HepG2 (cell line): ENCODE measurements around the gene HNRNPF. TPM values are rescaled to one million over a fixed set of nuclear protein-coding genes. Genes with fewer than 3 reads are reported as not detected.

Experiments used
- BHLHE40 ChIP-seq: IDR thresholded peaks from 2 replicates; pipeline ENCODE4 v1.6.1; 2011; ENCODE audit warnings: low read length, improper control_type of control experiment
- CC2D1A ChIP-seq: sonication (generic); formaldehyde crosslinking; IDR thresholded peaks from 2 replicates; pipeline ENCODE4 v1.8.1; 2023; ENCODE audit warnings: mild to moderate bottlenecking, missing genetic modification reagents
- EED ChIP-seq: sonication (generic); formaldehyde crosslinking; IDR thresholded peaks from 2 replicates; pipeline ENCODE4 v1.5.0; 2020; ENCODE audit warnings: mild to moderate bottlenecking, missing genetic modification reagents
- IRX3 ChIP-seq: sonication (generic); formaldehyde crosslinking; IDR thresholded peaks from 2 replicates; pipeline ENCODE4 v1.8.1; 2023; ENCODE audit warnings: mild to moderate bottlenecking, low read depth, missing genetic modification reagents, borderline replicate concordance
- KDM1A ChIP-seq: IDR thresholded peaks from 2 replicates; pipeline ENCODE4 v1.6.1; 2016; ENCODE audit warnings: missing compliant biosample characterization
- NFIC ChIP-seq: IDR thresholded peaks from 2 replicates; pipeline ENCODE4 v1.6.1; 2012; ENCODE audit warnings: mild to moderate bottlenecking, low read length, inconsistent platforms
- PHB2 ChIP-seq: fragments of 450-650 bp; IDR thresholded peaks from 2 replicates; pipeline ENCODE4 v1.6.1; 2018; ENCODE audit not compliant: partially characterized antibody
- SETDB1 ChIP-seq: sonication (generic); formaldehyde crosslinking; IDR thresholded peaks from 2 replicates; pipeline ENCODE4 v1.5.1; 2020; ENCODE audit warnings: missing genetic modification reagents, mild to moderate bottlenecking, borderline replicate concordance
- TBX2 ChIP-seq: sonication (generic); formaldehyde crosslinking; IDR thresholded peaks from 2 replicates; pipeline ENCODE4 v1.5.0; 2020; ENCODE audit warnings: missing genetic modification reagents, mild to moderate bottlenecking, borderline replicate concordance
- ZC3H4 ChIP-seq: sonication (generic); formaldehyde crosslinking; IDR thresholded peaks from 2 replicates; pipeline ENCODE4 v1.4.0; 2020; ENCODE audit warnings: missing genetic modification reagents, borderline replicate concordance
- ZNF333 ChIP-seq: sonication (generic); formaldehyde crosslinking; IDR thresholded peaks from 2 replicates; pipeline ENCODE4 v1.4.0; 2020; ENCODE audit warnings: mild to moderate bottlenecking, missing genetic modification reagents, borderline replicate concordance
- ZNF431 ChIP-seq: sonication (generic); formaldehyde crosslinking; IDR thresholded peaks from 2 replicates; pipeline ENCODE4 v1.9.0; 2022; ENCODE audit warnings: missing genetic modification reagents, low read depth, mild to moderate bottlenecking, borderline replicate concordance
- ZNF451 ChIP-seq: sonication (generic); formaldehyde crosslinking; IDR thresholded peaks from 2 replicates; pipeline ENCODE4 v1.5.0; 2020; ENCODE audit warnings: mild to moderate bottlenecking, missing genetic modification reagents
- ZNF619 ChIP-seq: sonication (generic); formaldehyde crosslinking; IDR thresholded peaks from 2 replicates; pipeline ENCODE4 v1.4.0; 2020; ENCODE audit warnings: mild to moderate bottlenecking, missing genetic modification reagents
- ZNF773 ChIP-seq: sonication (generic); formaldehyde crosslinking; IDR thresholded peaks from 2 replicates; pipeline ENCODE4 v1.4.0; 2020; ENCODE audit warnings: missing genetic modification reagents, borderline replicate concordance
- ZSCAN31 ChIP-seq: sonication (generic); formaldehyde crosslinking; IDR thresholded peaks from 2 replicates; pipeline ENCODE4 v1.5.0; 2020; ENCODE audit warnings: low read depth, mild to moderate bottlenecking, missing genetic modification reagents
- polyA plus RNA-seq, 8 experiments: library from polyadenylated mRNA; depleted of rRNA in 3 of 8; stranded (reverse) in 7 of 8; unstranded in 1 of 8; fragments of >200 nt; fragmentation: Illumina TruSeq in 4 of 8; extraction: Trizol in 4 of 8; gene quantifications; 2 replicates each; pipeline versions ENCODE4 v1.2.1 to v1.2.3, GENCODE V29; 2011 to 2016; ENCODE audit warnings: low read depth in 4 of 8, missing spikeins in 1 of 8, mixed read lengths in 1 of 8; ENCODE audit not compliant: insufficient read depth in 1 of 8
- total RNA-seq, 5 experiments: library from RNA; depleted of rRNA; stranded (reverse); fragments of >200 nt; fragmentation: Illumina TruSeq; extraction: Trizol; gene quantifications; 2 replicates each; pipeline ENCODE4 v1.2.3, GENCODE V29; 2016; ENCODE audit warnings: low read depth in 1 of 5
- TF ChIP-seq, protein P1 (sequence below): sonication (generic); formaldehyde crosslinking; IDR thresholded peaks from 2 replicates; pipeline ENCODE4 v1.4.0; 2020; ENCODE audit warnings: missing genetic modification reagents
- TF ChIP-seq, protein P2 (sequence below), 2 experiments: sonication (generic) in 1 of 2; formaldehyde crosslinking in 1 of 2; IDR thresholded peaks; 2 replicates each; pipeline versions ENCODE4 v1.4.0 to v1.6.1; 2018 to 2020; ENCODE audit warnings: missing genetic modification reagents in 2 of 2, borderline replicate concordance in 1 of 2, low read depth in 1 of 2, mild to moderate bottlenecking in 1 of 2, missing biosample characterization in 1 of 2
- TF ChIP-seq, protein P3 (sequence below), 2 experiments: sonication (generic) in 1 of 2; formaldehyde crosslinking in 1 of 2; IDR thresholded peaks; 2 replicates each; pipeline versions ENCODE4 v1.6.1 to v1.9.0; 2014 to 2022; ENCODE audit warnings: antibody characterized with exemption in 1 of 2, borderline replicate concordance in 1 of 2, inconsistent platforms in 1 of 2, low read depth in 1 of 2, missing genetic modification reagents in 1 of 2

The HNRNPF gene
- total and polyA plus RNA-seq, 2 of the 13 experiments (the other 11 are each of a cell fraction or from before 2014, with no cell fraction given): 166 to 308 TPM

DNA sequence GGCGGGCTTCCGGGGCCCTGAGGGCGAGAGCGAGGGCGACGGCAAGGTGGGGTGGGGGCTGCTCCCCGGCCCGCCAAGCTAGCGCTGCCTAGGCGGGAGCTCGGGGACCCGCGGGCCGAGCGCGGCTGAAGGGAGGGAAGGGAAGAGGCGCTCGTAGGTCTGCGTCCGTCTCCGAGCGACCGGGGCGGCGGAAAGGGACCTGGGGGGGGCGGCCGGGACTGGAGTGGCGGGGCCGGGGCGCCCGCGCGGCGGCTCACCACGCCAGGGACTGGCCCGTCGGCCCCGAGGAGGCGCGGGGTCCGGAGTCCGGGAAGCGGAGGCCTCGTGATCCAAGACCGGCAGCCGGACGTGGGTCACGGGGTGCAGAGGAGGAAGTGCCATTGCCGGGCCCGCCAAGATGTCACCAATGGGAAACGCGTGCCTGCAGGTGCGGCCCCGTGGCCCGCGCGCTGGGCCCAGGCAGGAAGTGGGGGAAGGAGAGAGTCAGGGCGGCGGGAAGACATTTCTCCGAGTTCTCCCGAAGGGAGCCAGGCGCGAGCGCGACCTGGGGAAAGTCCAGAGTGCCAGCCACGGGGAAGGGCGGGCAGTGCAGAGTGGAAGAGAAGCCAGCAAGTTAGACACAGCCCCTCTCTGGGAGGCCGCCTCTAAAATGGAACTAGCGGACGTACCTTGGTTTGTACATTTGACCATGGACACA lies 11.9 kb downstream of the HNRNPF start (continued):
- TF ChIP-seq ZNF619 (CRISPR knock-in tag) (0 out of 2 replicates have a peak, but pooled peaks have one; percentile 51), ZNF773 (CRISPR knock-in tag) (peak; percentile 85; the same call in 1 of the 2 replicates), PHB2 (no peak), EED (CRISPR knock-in tag) (peak; percentile 75; the same call in 1 of the 2 replicates), ZC3H4 (CRISPR knock-in tag) (peak; percentile 95; the same call in 1 of the 2 replicates), ZSCAN31 (CRISPR knock-in tag) (peak; percentile 87), NFIC (no peak; the same call in 1 of the 2 replicates), TBX2 (CRISPR knock-in tag) (peak; percentile 86), SETDB1 (CRISPR knock-in tag) (no peak), CC2D1A (CRISPR knock-in tag) (no peak), ZNF333 (CRISPR knock-in tag) (peak; percentile 44; the same call in 1 of the 2 replicates), ZNF451 (CRISPR knock-in tag) (0 out of 2 replicates have a peak, but pooled peaks have one; percentile 39), BHLHE40 (peak; percentile 84), ZNF431 (CRISPR knock-in tag) (peak; percentile 60; the same call in 1 of the 2 replicates), KDM1A (CRISPR knock-in tag) (no peak), IRX3 (CRISPR knock-in tag) (peak; percentile 81; the same call in 1 of the 2 replicates)
- TF ChIP-seq, protein P1, sequence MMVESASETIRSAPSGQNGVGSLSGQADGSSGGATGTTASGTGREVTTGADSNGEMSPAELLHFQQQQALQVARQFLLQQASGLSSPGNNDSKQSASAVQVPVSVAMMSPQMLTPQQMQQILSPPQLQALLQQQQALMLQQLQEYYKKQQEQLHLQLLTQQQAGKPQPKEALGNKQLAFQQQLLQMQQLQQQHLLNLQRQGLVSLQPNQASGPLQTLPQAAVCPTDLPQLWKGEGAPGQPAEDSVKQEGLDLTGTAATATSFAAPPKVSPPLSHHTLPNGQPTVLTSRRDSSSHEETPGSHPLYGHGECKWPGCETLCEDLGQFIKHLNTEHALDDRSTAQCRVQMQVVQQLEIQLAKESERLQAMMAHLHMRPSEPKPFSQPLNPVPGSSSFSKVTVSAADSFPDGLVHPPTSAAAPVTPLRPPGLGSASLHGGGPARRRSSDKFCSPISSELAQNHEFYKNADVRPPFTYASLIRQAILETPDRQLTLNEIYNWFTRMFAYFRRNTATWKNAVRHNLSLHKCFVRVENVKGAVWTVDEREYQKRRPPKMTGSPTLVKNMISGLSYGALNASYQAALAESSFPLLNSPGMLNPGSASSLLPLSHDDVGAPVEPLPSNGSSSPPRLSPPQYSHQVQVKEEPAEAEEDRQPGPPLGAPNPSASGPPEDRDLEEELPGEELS (CRISPR knock-in tag): peak; percentile 64
- TF ChIP-seq, protein P2, sequence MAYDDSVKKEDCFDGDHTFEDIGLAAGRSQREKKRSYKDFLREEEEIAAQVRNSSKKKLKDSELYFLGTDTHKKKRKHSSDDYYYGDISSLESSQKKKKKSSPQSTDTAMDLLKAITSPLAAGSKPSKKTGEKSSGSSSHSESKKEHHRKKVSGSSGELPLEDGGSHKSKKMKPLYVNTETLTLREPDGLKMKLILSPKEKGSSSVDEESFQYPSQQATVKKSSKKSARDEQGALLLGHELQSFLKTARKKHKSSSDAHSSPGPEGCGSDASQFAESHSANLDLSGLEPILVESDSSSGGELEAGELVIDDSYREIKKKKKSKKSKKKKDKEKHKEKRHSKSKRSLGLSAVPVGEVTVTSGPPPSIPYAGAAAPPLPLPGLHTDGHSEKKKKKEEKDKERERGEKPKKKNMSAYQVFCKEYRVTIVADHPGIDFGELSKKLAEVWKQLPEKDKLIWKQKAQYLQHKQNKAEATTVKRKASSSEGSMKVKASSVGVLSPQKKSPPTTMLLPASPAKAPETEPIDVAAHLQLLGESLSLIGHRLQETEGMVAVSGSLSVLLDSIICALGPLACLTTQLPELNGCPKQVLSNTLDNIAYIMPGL (CRISPR knock-in tag; IDR thresholded peaks at IDR 0.05; ENCODE audit: borderline replicate concordance in 1 of 2, low read depth in 1 of 2): peak in 1 of 2 experiments; percentile 81; a peak in 1 of 4 replicates
- TF ChIP-seq, protein P3, sequence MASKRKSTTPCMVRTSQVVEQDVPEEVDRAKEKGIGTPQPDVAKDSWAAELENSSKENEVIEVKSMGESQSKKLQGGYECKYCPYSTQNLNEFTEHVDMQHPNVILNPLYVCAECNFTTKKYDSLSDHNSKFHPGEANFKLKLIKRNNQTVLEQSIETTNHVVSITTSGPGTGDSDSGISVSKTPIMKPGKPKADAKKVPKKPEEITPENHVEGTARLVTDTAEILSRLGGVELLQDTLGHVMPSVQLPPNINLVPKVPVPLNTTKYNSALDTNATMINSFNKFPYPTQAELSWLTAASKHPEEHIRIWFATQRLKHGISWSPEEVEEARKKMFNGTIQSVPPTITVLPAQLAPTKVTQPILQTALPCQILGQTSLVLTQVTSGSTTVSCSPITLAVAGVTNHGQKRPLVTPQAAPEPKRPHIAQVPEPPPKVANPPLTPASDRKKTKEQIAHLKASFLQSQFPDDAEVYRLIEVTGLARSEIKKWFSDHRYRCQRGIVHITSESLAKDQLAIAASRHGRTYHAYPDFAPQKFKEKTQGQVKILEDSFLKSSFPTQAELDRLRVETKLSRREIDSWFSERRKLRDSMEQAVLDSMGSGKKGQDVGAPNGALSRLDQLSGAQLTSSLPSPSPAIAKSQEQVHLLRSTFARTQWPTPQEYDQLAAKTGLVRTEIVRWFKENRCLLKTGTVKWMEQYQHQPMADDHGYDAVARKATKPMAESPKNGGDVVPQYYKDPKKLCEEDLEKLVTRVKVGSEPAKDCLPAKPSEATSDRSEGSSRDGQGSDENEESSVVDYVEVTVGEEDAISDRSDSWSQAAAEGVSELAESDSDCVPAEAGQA (IDR thresholded peaks at IDR 0.05; ENCODE audit: low read depth): peak; percentile 62; the same call in 1 of the 2 replicates
- TF ChIP-seq, protein P3 (CRISPR knock-in tag; IDR thresholded peaks at IDR 0.05; ENCODE audit: borderline replicate concordance): peak; percentile 84
